Hepatocyte (in vitro differentiated cells): ENCODE data around the gene AHSG.

Experiments used
- CTCF ChIP-seq: fragments of 200-600 bp; sonication (generic); IDR thresholded peaks from 2 replicates; pipeline ENCODE4 v1.5.1; 2016; ENCODE audit warnings: antibody characterized with exemption, mild to moderate bottlenecking; ENCODE audit not compliant: poor library complexity
- EZH2phosphoT487 ChIP-seq: fragments of 200-600 bp; sonication (generic); IDR thresholded peaks from one replicate; pipeline ENCODE4 v1.6.1; 2018; ENCODE audit warnings: antibody characterized with exemption, mild to moderate bottlenecking, low read depth, moderate library complexity; ENCODE audit not compliant: unreplicated experiment, severe bottlenecking

DNA sequence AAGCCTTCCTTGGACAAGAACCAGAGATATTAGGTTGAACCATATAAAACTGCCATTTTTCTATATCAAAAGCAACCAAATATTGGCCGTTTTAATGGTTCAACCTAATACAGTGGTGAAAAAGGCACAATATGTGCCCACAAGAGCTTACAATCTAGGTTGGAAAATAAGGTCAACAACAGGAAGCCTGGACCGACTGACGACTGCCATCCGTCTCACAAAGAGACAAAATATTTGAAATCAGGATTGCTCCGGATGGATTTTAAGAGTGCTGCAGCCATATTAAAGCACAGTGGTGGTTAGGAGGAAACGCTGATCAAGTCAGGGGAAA, 1.4 kb downstream of the AHSG start:
- TF ChIP-seq CTCF: no peak
- no peak for TF ChIP-seq EZH2phosphoT487
